GM18870 (cell line): ENCODE data around the gene DUSP11.
"Not testable (repeated sequence)": the region's sequence is repeated elsewhere in the genome, so short reads cannot be mapped to it uniquely, and the experiment has no call there.

Source experiments
- ATAC-seq: cut with Tn5 transposase; IDR thresholded peaks from one replicate; pipeline ENCODE4 v1.9.1; 2021; ENCODE audit warnings: moderate library complexity; ENCODE audit not compliant: unreplicated experiment

Gene DUSP11

GRCh38 chr2:73776381-73776780 lies 3.5 kb downstream of the DUSP11 start:
- ATAC-seq = no peak

DNA sequence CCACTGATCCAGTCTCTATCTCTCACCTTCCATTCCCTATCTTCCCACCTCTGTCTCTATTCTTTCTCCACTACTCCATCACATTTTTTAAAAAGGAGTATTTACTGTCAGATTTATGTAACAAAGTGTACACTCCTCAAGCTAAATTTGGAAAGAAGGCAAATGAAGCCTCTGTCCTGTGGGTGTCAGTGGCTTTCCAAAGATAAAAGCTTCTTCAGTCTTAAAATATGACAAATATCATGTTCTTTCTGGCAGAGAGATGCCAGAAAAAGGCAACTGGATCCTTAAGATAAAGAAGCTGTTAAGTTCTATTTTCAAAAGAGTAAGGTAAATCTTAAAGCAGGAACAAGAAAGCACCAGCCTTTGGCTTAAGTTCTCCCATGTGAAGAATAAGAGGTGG lies 7.1 kb downstream of the DUSP11 start:
- ATAC-seq = no peak

DNA sequence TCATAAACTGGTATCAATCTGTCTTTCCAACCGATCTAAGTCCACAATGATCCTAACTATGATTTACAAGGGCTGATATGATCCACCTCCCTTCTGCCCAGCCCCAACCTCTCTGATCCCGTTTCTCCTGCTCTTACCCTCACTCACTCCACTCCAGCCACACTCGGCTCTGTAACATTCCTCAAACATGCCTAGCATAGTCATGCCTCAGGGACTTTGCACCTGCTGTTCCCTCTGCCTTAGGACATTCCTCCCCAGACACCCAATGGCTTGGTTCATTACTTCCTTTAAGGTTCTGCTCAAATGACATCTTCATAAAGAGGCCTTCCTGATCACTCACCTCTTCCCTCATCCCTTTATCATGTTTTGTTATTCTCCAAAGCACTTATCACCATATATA lies 9.2 kb downstream of the DUSP11 start:
- no peak for ATAC-seq

- ATAC-seq = no peak
Measured at GRCh38 chr2:73766994-73767393, 12.9 kb downstream of the DUSP11 start.

DNA sequence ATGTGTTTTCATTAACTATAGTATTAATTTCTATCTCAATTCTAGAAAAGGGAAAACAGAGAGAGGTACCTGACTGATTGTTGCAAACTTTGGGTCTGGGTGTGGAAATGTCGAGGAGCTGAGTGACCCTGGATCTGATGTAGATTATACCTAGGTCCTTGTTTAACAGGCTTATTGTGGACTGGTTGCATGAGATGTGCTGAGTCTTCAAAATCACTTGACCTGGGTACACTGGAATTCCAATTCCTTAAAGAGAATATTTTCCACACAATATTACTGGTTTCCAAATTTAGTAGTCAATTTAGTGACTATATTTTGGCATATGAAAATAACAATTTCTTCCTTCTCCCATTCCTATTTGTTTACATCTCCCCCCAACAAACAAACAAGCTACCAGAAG lies 13.6 kb downstream of the DUSP11 start:
- no peak for ATAC-seq

DNA sequence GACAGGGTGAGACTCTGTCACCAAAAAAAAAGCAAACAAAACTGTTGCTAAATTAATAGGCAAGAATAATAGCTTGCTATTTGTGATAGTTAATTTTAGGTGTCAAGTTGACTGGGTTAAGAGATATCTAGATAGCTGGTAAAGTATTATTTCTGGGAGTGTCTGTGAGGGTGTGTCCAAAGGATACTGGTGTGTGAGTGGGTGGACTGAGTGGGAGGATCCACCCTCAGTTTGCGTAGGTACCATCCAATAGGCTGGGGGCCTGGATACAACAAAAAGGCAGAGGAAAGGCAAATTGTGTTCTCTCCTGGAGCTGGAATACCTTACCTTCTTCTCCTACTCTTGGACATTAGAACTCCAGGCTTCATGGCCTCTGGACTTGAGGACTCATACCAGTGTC lies 15.0 kb downstream of the DUSP11 start:
- no peak for ATAC-seq

GRCh38 chr2:73762571-73762970 lies 17.3 kb downstream of the DUSP11 start:
- ATAC-seq = no peak

- ATAC-seq = no peak
Measured at GRCh38 chr2:73759904-73760303, 20.0 kb downstream of the DUSP11 start.

- no peak for ATAC-seq
Measured at GRCh38 chr2:73759285-73759764, 20.6 kb downstream of the DUSP11 start.

DNA sequence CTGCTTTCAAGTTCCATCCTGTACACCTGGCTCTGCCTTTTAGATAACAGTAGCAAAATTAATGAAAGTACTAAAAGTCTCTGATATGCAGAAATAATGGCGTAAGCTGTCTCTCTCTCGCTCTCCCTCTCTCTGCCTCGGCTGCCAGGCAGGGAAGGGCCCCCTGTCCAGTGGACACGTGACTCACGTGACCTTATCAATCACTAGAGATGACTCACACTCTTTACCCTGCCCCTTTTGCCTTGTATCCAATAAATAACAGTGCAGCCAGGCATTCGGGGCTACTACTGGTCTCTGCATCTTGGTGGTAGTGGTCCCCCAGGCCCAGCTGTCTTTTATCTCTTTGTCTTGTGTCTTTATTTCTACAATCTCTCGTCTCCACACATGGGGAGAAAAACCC lies 25.6 kb downstream of the DUSP11 start:
- not testable (repeated sequence) for ATAC-seq

DNA sequence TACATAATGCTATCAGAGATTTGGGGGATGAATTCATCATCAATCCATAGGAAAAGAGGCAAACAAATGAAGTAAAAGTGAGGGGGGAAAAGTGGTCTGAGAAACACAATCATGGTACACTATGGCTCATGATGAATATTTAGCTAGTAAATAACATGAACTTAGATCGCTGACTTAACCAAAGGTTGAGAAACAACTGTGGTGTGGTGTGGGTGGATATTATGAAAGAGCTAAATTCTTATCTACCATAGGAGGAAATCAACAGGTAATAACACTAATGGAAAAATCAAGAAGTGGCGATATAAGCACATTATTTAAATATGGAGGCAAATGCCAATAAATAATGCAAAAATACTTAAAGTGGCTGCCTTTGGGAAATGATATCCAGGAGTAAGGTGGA lies 30.6 kb downstream of the DUSP11 start:
- ATAC-seq = no peak

- no peak for ATAC-seq
Measured at GRCh38 chr2:73746877-73747208, 33.1 kb downstream of the DUSP11 start.

GRCh38 chr2:73746015-73746876 lies 33.7 kb downstream of the DUSP11 start:
- no peak for ATAC-seq

GRCh38 chr2:73740767-73741166 lies 39.1 kb downstream of the DUSP11 start:
- ATAC-seq = no peak

DNA sequence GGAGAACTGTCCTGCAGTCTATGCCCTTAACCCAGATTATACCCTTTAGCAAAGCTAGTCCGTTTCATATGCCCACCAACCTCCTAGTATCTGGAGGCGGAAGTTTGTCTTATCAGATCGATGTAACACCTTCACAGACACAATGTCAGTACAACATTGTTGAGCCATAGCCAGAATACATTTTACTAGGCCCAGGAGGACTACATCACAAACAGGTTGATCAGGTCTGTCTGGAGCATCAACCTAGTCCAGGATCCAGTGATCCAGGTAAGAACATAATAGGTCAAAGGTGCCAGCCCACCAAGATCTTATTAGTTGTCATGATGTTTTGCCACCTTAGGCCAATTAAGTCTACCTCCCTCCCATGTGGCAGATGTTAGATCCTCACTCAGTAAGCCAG lies 40.8 kb downstream of the DUSP11 start:
- no peak for ATAC-seq

- ATAC-seq = peak; percentile 94
Measured at GRCh38 chr2:73736855-73737779, 42.8 kb downstream of the DUSP11 start, which contains the start of gene TPRKB. Gene TPRKB, minus strand, starts transcription at chr2:73737345. Its CDS starts 2,776 bp downstream, at chr2:73734569.

GRCh38 chr2:73736378-73736777 lies 43.5 kb downstream of the DUSP11 start:
- no peak for ATAC-seq

GRCh38 chr2:73730810-73731209 lies 49.1 kb downstream of the DUSP11 start:
- no peak for ATAC-seq

GRCh38 chr2:73728711-73729110 lies 51.2 kb downstream of the DUSP11 start:
- ATAC-seq = no peak

DNA sequence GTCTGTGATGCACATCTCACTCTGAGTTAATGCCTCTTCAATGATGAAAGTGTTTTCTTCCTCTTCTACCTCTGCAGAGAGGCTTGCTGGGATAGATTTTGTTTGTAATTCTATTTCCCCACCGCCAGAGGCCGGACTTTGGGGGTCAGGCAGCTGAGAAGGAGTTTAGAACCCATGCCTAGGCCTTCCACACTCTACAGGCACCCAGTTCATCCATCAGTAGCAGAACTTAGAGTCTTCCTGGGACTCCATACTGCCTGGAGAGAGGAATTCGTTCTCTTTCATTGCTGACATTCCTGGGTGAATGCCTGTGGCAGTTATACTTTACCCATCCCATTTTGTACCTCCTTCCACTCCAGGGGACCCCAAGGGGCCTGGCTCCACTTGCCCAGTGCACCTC lies 51.9 kb downstream of the DUSP11 start:
- ATAC-seq = no peak

DNA sequence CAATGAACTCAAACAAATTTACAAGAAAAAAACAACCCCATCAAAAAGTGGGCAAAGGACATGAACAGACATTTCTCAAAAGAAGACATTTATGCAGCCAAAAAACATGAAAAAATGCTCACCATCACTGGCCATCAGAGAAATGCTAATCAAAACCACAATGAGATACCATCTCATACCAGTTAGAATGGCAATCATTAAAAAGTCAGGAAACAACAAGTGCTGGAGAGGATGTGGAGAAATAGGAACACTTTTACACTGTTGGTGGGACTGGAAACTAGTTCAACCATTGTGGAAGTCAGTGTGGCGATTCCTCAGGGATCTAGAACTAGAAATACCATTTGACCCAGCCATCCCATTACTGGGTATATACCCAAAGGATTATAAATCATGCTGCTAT lies 53.2 kb downstream of the DUSP11 start:
- not testable (repeated sequence) for ATAC-seq
